ENCODE data around the gene OPA1. TPM values are rescaled to one million over a fixed set of nuclear protein-coding genes. Genes with fewer than 3 reads are reported as not detected.

The OPA1 gene
- total RNA-seq, 2 experiments from 2014 or later: 56.1 to 57.6 TPM

GRCh38 chr3:193660698-193661411, 67.8 kb downstream of the OPA1 start:
- no peak for ATAC-seq (ENCODE audit: poor library complexity)
- Mint-ChIP-seq H3K27me3 (no peaks in the 10 kb centered on the region), H3K36me3 (ENCODE audit: low read depth) (peaks cover 94% of the 10 kb centered on the region), H3K4me1 (ENCODE audit: low read depth) (no peaks in the 10 kb centered on the region), H3K27ac (peak overlapping the region; percentile 24), H3K4me3 (no peak overlapping the region), H3K9me3 (no peaks in the 10 kb centered on the region)
- H3K4me3 ChIP-seq (ENCODE audit: low read length): no peak overlapping the region
- DNase-seq: no peak
- H3K27me3 ChIP-seq (ENCODE audit: control insufficient read depth in 1 of 2, insufficient read depth in 2 of 2, low read length in 2 of 2): no peaks in the 10 kb centered on the region
- no peaks in the 10 kb centered on the region for H3K9me3 ChIP-seq (ENCODE audit: control insufficient read depth in 1 of 2, insufficient read depth in 1 of 2, low read length in 2 of 2)
- intact Hi-C loops (cut with DNase I, micrococcal nuclease): no loop called here
- ChIA-PET CTCF (interaction anchor here (1.4 to 1.9 kb wide), 2 partner anchors 35 to 655 kb away, joined by 4 to 9 read pairs; no protein-coding TSS in a partner anchor), POLR2A (no interaction called here)
- H3K4me1 ChIP-seq (ENCODE audit: insufficient read depth, low read length): no peaks in the 10 kb centered on the region
- H3K36me3 ChIP-seq (ENCODE audit: insufficient read depth, low read length): peaks cover 75% of the 10 kb centered on the region
- TF ChIP-seq CTCF (IDR thresholded peaks at IDR 0.05): no peak
- no peak overlapping the region for H3K27ac ChIP-seq (ENCODE audit: low read depth in 1 of 2, low read length in 2 of 2)

GRCh38 chr3:193662757-193663322, 69.8 kb downstream of the OPA1 start:
- Histone ChIP-seq H3K36me3 (ENCODE audit: insufficient read depth, low read length) (peaks cover 77% of the 10 kb centered on the region), H3K4me1 (ENCODE audit: insufficient read depth, low read length) (no peaks in the 10 kb centered on the region), H3K4me3 (ENCODE audit: low read length) (no peak overlapping the region), H3K27ac (ENCODE audit: low read depth in 1 of 2, low read length in 2 of 2) (no peak overlapping the region), H3K9me3 (ENCODE audit: control insufficient read depth in 1 of 2, insufficient read depth in 1 of 2, low read length in 2 of 2) (no peaks in the 10 kb centered on the region), H3K27me3 (ENCODE audit: control insufficient read depth in 1 of 2, insufficient read depth in 2 of 2, low read length in 2 of 2) (no peaks in the 10 kb centered on the region)
- POLR2A ChIA-PET: no interaction called here
- DNase-seq (no peak), ATAC-seq (ENCODE audit: poor library complexity) (no peak)
- TF ChIP-seq CTCF (IDR thresholded peaks at IDR 0.05): no peak
- intact Hi-C loops (cut with DNase I, micrococcal nuclease): no loop called here
- H3K4me3 Mint-ChIP-seq: no peak overlapping the region
- peaks cover 91% of the 10 kb centered on the region for H3K36me3 Mint-ChIP-seq (ENCODE audit: low read depth)
- no peaks in the 10 kb centered on the region for H3K4me1 Mint-ChIP-seq (ENCODE audit: low read depth)
- no peaks in the 10 kb centered on the region for H3K27me3 Mint-ChIP-seq
- H3K9me3 Mint-ChIP-seq: no peaks in the 10 kb centered on the region
- CTCF ChIA-PET: interaction anchor here (1.0 to 1.9 kb wide), 5 partner anchors 8 to 653 kb away, joined by 3 to 9 read pairs (median 4); no protein-coding TSS in a partner anchor
- no peak overlapping the region for H3K27ac Mint-ChIP-seq

GRCh38 chr3:193665370-193665989, 72.5 kb downstream of the OPA1 start:
- H3K36me3 ChIP-seq (ENCODE audit: insufficient read depth, low read length): peaks cover 74% of the 10 kb centered on the region
- no peaks in the 10 kb centered on the region for H3K27me3 ChIP-seq (ENCODE audit: control insufficient read depth in 1 of 2, insufficient read depth in 2 of 2, low read length in 2 of 2)
- Mint-ChIP-seq H3K4me3 (no peak overlapping the region), H3K36me3 (ENCODE audit: low read depth) (peaks cover 91% of the 10 kb centered on the region), H3K4me1 (ENCODE audit: low read depth) (no peaks in the 10 kb centered on the region), H3K27ac (no peak overlapping the region), H3K9me3 (no peaks in the 10 kb centered on the region), H3K27me3 (no peaks in the 10 kb centered on the region)
- ATAC-seq (ENCODE audit: poor library complexity) (no peak), DNase-seq (peak in 3 of 14 experiments; percentile 39 to 55 (median 45))
- H3K27ac ChIP-seq (ENCODE audit: low read depth in 1 of 2, low read length in 2 of 2): no peak overlapping the region
- no peaks in the 10 kb centered on the region for H3K9me3 ChIP-seq (ENCODE audit: control insufficient read depth in 1 of 2, insufficient read depth in 1 of 2, low read length in 2 of 2)
- no peak overlapping the region for H3K4me3 ChIP-seq (ENCODE audit: low read length)
- ChIA-PET CTCF (interaction anchor here (0.6 to 3.0 kb wide), 5 partner anchors 31 to 678 kb away, joined by 3 to 20 read pairs (median 3); no protein-coding TSS in a partner anchor), POLR2A (interaction anchor here (1.5 kb wide), 1 partner anchor 650 kb away, joined by 8 read pairs; no protein-coding TSS in a partner anchor)
- TF ChIP-seq CTCF (IDR thresholded peaks at IDR 0.05): peak; percentile 71
- H3K4me1 ChIP-seq (ENCODE audit: insufficient read depth, low read length): no peaks in the 10 kb centered on the region
- intact Hi-C loops (cut with DNase I, micrococcal nuclease): loop anchor here (1.0 to 5.0 kb wide), 3 partner anchors 473 to 737 kb away; no protein-coding TSS in a partner anchor

Data from CD4-positive, alpha-beta T cell (primary cell).